Effector memory CD8-positive, alpha-beta T cell (primary cell): ENCODE results near the gene DPYSL5.
"Not testable (repeated sequence)": the region's sequence is repeated elsewhere in the genome, so short reads cannot be mapped to it uniquely, and the experiment has no call there.

Source experiments
- ATAC-seq: fragments of 150-1000 bp; cut with Tn5 transposase; replicated peaks from 2 replicates; pipeline ENCODE4 v1.10.0; 2021; ENCODE audit warnings: mild to moderate bottlenecking, moderate library complexity
- DNase-seq, 3 experiments: peaks; one replicate each; pipeline ENCODE4 v3.0.0; 2021
- H3K27ac Mint-ChIP-seq, 2 donors: one replicate each; pipeline ENCODE4 v1.8.0; 2022; ENCODE audit warnings: mild to moderate bottlenecking in 2 of 2, mixed read lengths in 2 of 2, moderate library complexity in 2 of 2
- H3K27me3 Mint-ChIP-seq, 2 donors: one replicate each; pipeline ENCODE4 v1.8.0; 2022; ENCODE audit warnings: mixed read lengths in 2 of 2
- H3K36me3 Mint-ChIP-seq: one replicate; pipeline ENCODE4 v1.8.0; 2022; ENCODE audit warnings: mild to moderate bottlenecking, moderate library complexity, mixed read lengths; ENCODE audit not compliant: insufficient read depth
- H3K4me1 Mint-ChIP-seq, 2 donors: one replicate each; pipeline ENCODE4 v1.8.0; 2022; ENCODE audit warnings: low read depth in 2 of 2, mixed read lengths in 2 of 2
- H3K4me3 Mint-ChIP-seq, 2 donors: one replicate each; pipeline ENCODE4 v1.8.0; 2022; ENCODE audit warnings: mild to moderate bottlenecking in 2 of 2, mixed read lengths in 2 of 2, moderate library complexity in 2 of 2
- H3K9me3 Mint-ChIP-seq, 2 donors: one replicate each; pipeline ENCODE4 v1.8.0; 2022; ENCODE audit warnings: mixed read lengths in 2 of 2

DPYSL5 gene

DNA sequence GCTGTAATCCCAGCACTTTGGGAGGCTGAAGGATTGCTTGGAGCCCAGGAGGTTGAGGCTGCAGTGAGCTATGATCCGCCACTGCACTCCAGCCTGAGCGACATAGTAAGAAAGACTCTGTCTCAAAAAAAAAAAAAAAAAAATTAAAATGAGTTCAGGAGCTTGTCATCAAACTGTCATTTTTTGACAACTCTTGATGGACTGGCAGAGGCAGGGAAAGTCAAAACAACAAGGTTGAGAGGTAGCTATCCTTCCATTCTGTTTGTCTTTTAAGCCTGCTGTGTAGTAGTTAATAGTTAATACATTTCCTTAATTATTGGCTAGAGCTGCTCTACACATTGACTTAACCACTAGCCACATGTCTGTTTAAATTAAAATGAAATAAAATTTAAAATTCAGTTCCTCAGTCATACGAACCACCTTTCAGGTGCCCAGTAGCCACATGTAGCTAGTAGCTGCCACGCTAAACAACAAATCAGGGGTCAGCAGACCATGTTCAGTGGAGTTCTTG is 22.7 kb downstream of the DPYSL5 start:
- Mint-ChIP-seq H3K27ac (no peak overlapping the region), H3K27me3 (peaks cover 51 to 62% of the 10 kb centered on the region in 2 donors), H3K36me3 (no peaks in the 10 kb centered on the region), H3K9me3 (no peaks in the 10 kb centered on the region), H3K4me3 (no peak overlapping the region), H3K4me1 (no peaks in the 10 kb centered on the region)
- ATAC-seq (no peak), DNase-seq (no peak)

DNA sequence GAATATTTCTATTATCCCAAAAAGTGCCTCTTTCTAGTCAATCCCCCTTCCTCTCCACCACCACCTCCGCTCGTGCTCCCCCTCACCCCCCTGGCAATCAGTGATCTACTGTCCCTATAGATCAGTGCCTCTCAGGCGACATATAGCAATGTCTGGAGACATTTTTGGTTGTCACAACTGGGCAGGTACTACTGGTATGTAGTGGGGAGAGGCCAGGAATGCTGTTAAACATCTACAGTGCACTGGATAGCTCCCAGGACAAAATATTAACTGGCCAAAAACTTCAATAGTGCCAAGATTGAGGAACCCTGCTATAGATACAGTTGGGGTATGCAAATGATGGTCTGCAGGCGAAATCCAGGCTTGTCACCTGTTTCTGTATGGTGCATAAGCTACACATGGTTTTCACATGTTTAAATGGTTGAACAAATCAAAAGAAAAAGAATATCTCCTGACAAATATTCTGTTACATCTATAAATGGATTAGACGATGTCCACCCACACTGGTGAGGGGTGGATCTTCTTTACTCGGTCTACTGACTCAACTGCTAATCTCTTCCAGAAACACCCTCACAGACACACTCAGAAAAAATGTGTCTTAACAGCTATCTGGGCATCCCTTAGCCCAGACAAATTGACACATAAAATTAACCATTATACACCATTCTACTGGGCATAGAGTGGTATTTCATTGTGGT is 25.5 kb downstream of the DPYSL5 start:
- H3K27me3 Mint-ChIP-seq: peaks cover 49 to 61% of the 10 kb centered on the region in 2 donors
- DNase-seq: no peak
- no peaks in the 10 kb centered on the region for H3K4me1 Mint-ChIP-seq

DNA sequence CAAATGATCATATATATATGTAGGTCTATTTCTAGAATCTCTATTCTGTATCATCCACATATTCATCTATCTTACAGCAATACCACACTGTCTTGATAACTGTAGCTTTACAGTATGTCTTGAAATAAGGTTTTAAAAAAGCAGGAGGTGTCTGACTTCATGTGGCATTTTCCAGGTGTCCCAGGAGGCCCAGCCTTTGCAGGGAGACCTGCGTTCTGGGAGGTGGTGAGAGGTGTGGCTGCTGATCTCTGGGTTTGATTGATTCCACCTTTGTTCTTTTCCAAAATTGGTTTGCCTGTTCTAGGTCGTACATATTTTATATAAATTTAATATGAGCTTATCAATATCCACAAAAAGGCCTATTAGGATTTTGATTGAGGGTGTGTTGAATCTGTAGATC is 26.6 kb downstream of the DPYSL5 start:
- Mint-ChIP-seq H3K9me3 (no peaks in the 10 kb centered on the region), H3K27me3 (peaks cover 44 to 61% of the 10 kb centered on the region in 2 donors), H3K36me3 (no peaks in the 10 kb centered on the region), H3K4me1 (no peaks in the 10 kb centered on the region), H3K27ac (no peak overlapping the region), H3K4me3 (no peak overlapping the region)
- no peak for DNase-seq
- no peak for ATAC-seq

More for the DNA sequence above, 25.5 kb downstream of the DPYSL5 start:
- ATAC-seq: no peak
- Mint-ChIP-seq H3K9me3 (no peaks in the 10 kb centered on the region), H3K4me3 (no peak overlapping the region), H3K27ac (no peak overlapping the region), H3K36me3 (no peaks in the 10 kb centered on the region)

DNA sequence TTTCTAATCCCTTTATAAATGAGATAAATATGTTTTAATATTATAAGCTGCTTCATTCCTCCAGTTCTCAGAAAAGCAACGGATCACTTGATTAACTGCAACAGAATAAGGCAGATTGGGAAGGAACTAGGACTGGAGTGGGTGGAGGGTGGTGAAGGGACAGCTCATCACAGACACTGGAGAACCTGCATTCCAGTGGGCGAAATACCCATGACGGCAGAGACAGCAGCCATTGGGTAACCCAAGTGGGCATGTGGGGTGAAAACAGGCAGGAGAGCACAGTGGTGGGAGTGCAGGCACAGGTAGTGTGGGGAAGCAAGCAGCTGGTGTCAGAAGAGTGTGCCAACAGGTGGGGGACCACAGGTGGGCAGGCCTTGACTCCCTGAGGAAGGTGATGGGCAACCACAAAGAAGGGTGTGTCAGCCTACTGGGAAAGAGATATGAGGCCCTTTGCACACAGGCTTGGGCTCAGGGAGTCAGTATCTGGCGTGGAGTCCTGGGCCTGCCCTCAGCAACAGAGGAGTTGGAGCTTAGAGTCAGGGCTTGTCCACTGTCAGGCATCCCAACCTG is 27.2 kb downstream of the DPYSL5 start:
- peaks cover 43 to 60% of the 10 kb centered on the region in 2 donors for H3K27me3 Mint-ChIP-seq
- no peak overlapping the region for H3K4me3 Mint-ChIP-seq
- ATAC-seq: no peak
- H3K27ac Mint-ChIP-seq: no peak overlapping the region
- no peak for DNase-seq
- H3K9me3 Mint-ChIP-seq: no peaks in the 10 kb centered on the region
- no peaks in the 10 kb centered on the region for H3K36me3 Mint-ChIP-seq
- no peaks in the 10 kb centered on the region for H3K4me1 Mint-ChIP-seq

DNA sequence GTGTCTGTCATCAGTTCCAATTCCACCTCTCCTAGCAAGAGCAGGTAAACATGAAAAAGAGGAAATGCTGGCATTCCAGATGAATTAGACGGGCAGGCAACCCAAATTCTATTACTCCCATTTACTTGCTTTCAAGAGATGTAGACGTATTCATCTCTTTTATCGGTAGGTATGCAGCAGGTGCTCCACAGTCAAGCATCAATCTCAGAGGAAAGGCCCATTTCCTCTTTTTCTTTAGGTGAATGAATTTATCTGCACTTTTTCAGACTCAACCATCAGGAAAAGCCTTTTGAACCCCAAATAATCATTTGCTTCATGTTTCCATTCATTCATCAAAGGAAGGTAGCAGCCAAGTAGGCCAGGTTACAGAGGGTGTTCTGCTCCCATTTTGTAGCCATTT is 27.9 kb downstream of the DPYSL5 start:
- H3K4me1 Mint-ChIP-seq: no peaks in the 10 kb centered on the region
- no peaks in the 10 kb centered on the region for H3K9me3 Mint-ChIP-seq
- ATAC-seq: no peak
- H3K4me3 Mint-ChIP-seq: no peak overlapping the region
- DNase-seq: no peak
- H3K27ac Mint-ChIP-seq: no peak overlapping the region
- peaks cover 46 to 61% of the 10 kb centered on the region in 2 donors for H3K27me3 Mint-ChIP-seq
- no peaks in the 10 kb centered on the region for H3K36me3 Mint-ChIP-seq

DNA sequence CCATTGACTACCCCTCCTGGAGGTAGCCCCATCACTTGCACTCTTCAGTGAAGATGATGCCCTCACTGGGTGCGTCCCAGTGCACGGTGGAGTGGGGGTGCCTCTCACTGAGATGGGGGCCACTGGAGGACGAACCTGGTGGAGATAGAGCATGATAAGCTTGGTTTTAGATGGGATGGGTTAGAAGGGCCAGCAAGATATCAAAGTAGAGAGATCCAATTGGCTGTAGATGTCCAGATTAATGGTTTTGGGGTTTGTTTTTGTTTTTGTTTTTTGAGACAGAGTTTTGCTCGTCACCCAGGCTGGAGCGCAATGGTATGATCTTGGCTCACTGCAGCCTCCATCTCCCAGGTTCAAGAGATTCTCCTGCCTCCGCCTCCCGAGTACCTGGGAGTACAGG is 28.3 kb downstream of the DPYSL5 start:
- no peaks in the 10 kb centered on the region for H3K4me1 Mint-ChIP-seq
- no peak overlapping the region for H3K4me3 Mint-ChIP-seq
- H3K9me3 Mint-ChIP-seq: no peaks in the 10 kb centered on the region

DNA sequence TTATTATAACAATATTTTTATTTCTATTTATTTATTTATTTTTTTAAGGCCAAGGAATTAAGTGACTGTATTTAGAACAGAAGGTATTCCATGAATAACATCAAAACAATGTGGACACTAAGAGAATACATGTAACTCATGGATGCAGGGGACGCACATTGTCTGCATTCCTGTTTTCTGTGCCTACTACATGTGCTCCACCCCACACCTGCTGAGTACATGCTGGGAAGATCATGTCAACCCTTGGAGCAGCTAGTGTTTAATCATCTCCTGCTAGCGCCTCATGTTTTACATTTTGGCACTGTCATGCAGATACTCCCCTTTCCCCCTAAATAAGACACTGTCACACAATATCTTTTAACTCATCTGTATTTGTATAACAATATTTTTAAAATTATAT is 29.3 kb downstream of the DPYSL5 start:
- Mint-ChIP-seq H3K27me3 (peaks cover 48 to 64% of the 10 kb centered on the region in 2 donors), H3K4me1 (no peaks in the 10 kb centered on the region), H3K9me3 (no peaks in the 10 kb centered on the region), H3K4me3 (no peak overlapping the region), H3K36me3 (no peaks in the 10 kb centered on the region), H3K27ac (no peak overlapping the region)
- DNase-seq (no peak), ATAC-seq (no peak)

More for the DNA sequence above, 28.3 kb downstream of the DPYSL5 start:
- DNase-seq (no peak), ATAC-seq (no peak)
- no peak overlapping the region for H3K27ac Mint-ChIP-seq
- H3K36me3 Mint-ChIP-seq: no peaks in the 10 kb centered on the region
- peaks cover 51 to 66% of the 10 kb centered on the region in 2 donors for H3K27me3 Mint-ChIP-seq

DNA sequence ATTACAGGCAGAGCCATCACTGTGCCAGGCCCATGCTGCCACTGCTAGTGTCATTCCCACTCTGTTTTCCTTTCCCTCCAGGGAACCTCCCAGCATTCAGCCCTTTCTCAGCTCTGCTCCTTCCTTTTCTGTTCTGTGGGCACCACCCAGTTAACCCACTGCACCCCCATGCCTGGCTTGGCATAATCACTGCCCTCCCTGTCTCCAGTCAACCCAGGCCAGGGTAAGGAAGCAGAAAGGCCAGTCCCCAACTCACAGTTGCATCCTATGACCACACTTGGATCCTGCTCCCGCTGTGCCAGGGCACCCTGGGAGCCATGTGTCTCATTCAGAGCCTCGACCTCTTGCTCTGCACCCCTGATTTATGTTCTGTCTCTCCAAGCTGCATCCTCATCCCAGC is 32.2 kb downstream of the DPYSL5 start:
- Mint-ChIP-seq H3K27ac (no peak overlapping the region), H3K36me3 (peaks cover 3% of the 10 kb centered on the region), H3K9me3 (no peaks in the 10 kb centered on the region), H3K4me1 (no peaks in the 10 kb centered on the region), H3K27me3 (peaks cover 58 to 70% of the 10 kb centered on the region in 2 donors), H3K4me3 (no peak overlapping the region)
- DNase-seq: no peak
- ATAC-seq: no peak

DNA sequence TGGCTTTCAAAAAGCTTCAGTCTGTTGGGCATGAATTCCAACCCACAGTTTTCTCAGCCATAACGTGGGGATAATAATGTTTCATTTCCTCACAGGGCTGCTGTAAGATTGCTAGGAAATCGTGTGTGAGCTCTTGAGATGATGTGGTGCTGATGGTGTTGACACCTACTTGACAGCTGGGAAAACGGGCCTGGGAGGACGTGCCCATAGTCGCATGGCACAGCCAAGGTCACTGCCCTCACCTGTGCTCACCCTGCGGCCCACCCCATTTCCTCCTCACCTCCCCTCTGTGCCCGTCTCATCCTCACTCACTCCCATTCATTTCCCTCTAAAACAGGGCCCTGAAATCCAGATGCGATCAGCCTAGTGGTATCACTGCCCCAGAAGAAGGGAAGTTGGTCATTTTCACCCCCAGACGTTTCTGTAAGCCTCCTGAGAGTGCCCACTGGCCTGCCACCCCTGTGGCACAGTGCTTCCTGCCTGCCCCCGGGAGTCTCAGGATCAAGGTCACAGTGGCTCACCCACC is 33.0 kb downstream of the DPYSL5 start:
- H3K4me3 Mint-ChIP-seq: no peak overlapping the region
- H3K36me3 Mint-ChIP-seq: peaks cover 3% of the 10 kb centered on the region
- H3K27me3 Mint-ChIP-seq: peaks cover 55 to 69% of the 10 kb centered on the region in 2 donors
- H3K4me1 Mint-ChIP-seq: no peaks in the 10 kb centered on the region
- no peaks in the 10 kb centered on the region for H3K9me3 Mint-ChIP-seq
- DNase-seq (no peak), ATAC-seq (no peak)
- H3K27ac Mint-ChIP-seq: no peak overlapping the region

DNA sequence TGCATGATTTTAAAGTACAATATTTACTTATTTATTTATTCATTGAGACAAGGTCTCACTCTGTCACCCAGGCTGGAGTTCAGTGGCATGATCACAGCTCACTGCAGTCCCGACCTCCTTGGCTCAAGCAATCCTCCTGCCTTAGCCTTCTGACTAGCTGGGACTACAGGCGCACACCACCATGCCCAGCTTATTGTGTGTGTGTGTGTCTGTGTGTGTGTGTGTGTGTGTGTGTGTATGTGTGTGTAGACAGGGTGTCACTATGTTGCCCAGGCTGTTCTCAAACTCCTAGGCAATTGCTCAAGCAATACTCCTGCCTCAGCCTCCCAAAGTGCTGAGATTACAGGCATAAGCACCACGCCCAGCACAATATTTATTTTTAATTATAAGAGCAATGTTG is 34.3 kb downstream of the DPYSL5 start:
- not testable (repeated sequence) for ATAC-seq, H3K4me1 Mint-ChIP-seq, H3K4me3 Mint-ChIP-seq, DNase-seq, H3K9me3 Mint-ChIP-seq, H3K27ac Mint-ChIP-seq, H3K36me3 Mint-ChIP-seq
- H3K27me3 Mint-ChIP-seq: peaks cover 55 to 70% of the 10 kb centered on the region in 2 donors

DNA sequence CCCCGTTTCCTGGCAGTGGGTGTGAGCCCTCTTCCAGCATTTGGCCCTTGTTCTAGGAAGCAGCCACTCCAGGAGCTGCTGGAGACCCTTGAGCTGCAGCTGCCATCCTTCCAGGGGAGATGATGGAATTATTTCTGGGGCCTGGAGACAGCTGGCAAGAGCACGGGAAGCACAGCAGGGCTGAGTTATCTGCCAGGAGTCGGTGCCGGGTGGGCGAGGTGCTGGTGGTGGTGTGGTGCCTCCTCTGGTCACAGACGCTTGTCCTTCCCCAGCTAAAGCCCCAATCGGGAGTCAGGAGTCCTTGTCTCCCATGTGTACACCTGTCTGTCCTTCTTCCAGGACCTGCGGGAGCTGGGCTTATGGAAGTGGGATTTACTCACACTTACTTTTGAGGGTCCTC is 36.0 kb downstream of the DPYSL5 start:
- Mint-ChIP-seq H3K36me3 (peaks cover 3% of the 10 kb centered on the region), H3K27ac (no peak overlapping the region), H3K4me1 (no peaks in the 10 kb centered on the region), H3K27me3 (peaks cover 49 to 79% of the 10 kb centered on the region in 2 donors), H3K9me3 (no peaks in the 10 kb centered on the region), H3K4me3 (no peak overlapping the region)
- DNase-seq (no peak), ATAC-seq (no peak)

DNA sequence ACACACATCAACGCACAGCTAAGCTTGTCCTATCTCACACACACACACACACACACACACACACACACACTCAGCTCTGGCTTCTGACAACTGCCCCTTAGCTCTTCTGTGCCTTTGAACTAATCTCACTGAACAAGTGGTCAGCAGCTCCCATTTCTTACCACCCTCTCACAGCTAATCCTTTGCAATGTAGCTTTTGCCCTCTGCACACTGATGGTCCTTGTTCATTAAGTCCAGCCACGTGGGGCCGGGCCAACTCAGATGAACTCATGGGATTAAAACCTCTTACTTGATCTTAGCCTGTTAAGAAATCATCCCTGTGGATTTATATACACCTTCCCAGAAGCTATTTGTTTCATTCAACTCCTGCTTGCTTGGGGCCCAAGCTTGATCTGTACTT is 36.6 kb downstream of the DPYSL5 start:
- Mint-ChIP-seq H3K4me3 (no peak overlapping the region), H3K9me3 (no peaks in the 10 kb centered on the region), H3K36me3 (peaks cover 3% of the 10 kb centered on the region), H3K27ac (no peak overlapping the region), H3K27me3 (peaks cover 48 to 82% of the 10 kb centered on the region in 2 donors), H3K4me1 (no peaks in the 10 kb centered on the region)
- ATAC-seq (no peak), DNase-seq (no peak)

DNA sequence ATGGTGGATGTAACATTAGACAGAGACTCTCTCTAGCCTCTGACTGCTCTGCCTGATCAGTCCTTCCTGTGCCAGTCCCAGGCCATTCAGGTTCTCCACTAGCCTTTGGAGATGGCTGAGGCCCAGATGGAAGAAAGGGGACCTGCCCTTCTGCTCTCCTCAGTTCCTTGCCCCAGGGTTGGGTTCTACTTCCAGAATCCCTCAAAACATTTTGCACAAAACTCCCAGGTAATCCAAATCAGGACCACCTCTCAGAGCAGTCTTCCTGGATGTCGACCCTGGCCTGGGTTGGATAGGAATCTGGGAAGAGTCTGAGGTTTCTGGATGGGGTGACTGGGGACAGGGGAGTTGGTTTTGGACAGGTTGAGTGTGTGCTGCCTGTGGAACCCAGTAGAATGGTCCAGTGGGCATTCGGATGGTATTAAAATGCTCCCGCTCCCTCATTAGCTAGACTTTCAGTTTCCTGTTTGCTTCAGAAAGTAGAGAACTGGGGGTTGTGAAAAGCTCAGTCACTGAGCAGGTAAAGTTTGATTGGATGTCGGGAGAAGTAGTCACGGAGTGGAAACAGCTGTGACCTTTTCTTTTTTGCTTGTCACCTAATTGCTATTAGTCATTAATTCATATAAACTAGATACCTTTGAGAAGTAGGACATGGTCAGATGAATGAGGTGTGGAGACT is 37.9 kb downstream of the DPYSL5 start:
- ATAC-seq: no peak
- H3K27me3 Mint-ChIP-seq: peaks cover 38 to 77% of the 10 kb centered on the region in 2 donors
- H3K36me3 Mint-ChIP-seq: peaks cover 3% of the 10 kb centered on the region
- DNase-seq: no peak
- H3K4me1 Mint-ChIP-seq: no peaks in the 10 kb centered on the region
- H3K27ac Mint-ChIP-seq: no peak overlapping the region
- no peak overlapping the region for H3K4me3 Mint-ChIP-seq
- H3K9me3 Mint-ChIP-seq: no peaks in the 10 kb centered on the region
